ENCODE data around the gene CPVL. TPM values are rescaled to one million over a fixed set of nuclear protein-coding genes. Genes with fewer than 3 reads are reported as not detected.
A peak's percentile ranks its signal among the peaks of the same experiment; 100 is the strongest.

CPVL gene
- total RNA-seq (2021) (72.3 and 75.9 TPM in 2 replicates), Bru-seq, nascent RNA (percentile 67 among the genes with signal in this experiment), BruChase-seq, experiment 1, labeled RNA remaining after a 2-hour chase (percentile 52 among the genes with signal in this experiment), BruChase-seq, experiment 2, labeled RNA remaining after a 6-hour chase (percentile 52 among the genes with signal in this experiment)
- long read RNA-seq, transcript CPVL-202 (13 exons, 1,739 nt): minor isoform, 21 of 300 reads
- long read RNA-seq, transcript CPVL-201 (13 exons, 2,091 nt): major isoform, 126 of 300 reads
- long read RNA-seq, partial matches to known transcripts: 23 of 300 reads
- long read RNA-seq, other reads (novel, unspliced or antisense): 130 of 300 reads

GRCh38 chr7:29146057-29146706, at the start of gene CPVL:
Gene CPVL, minus strand, starts transcription at chr7:29146537. Its CDS starts 25,476 bp downstream, at chr7:29121061.
- Histone ChIP-seq H3K36me3 (ENCODE audit: insufficient read depth, low read length, poor library complexity, severe bottlenecking) (peaks cover 2% of the 10 kb centered on the region), H3K9me3 (ENCODE audit: low read depth, low read length, poor library complexity, severe bottlenecking) (no peaks in the 10 kb centered on the region), H3K27ac (ENCODE audit: low read depth, low read length, poor library complexity, severe bottlenecking) (peak within 1 kb of the TSS; percentile 79), H3K4me3 (ENCODE audit: low read depth, low read length, poor library complexity, severe bottlenecking) (peak within 1 kb of the TSS; percentile 73), H3K4me1 (ENCODE audit: insufficient read depth, low read length, poor library complexity, severe bottlenecking) (peaks cover 26% of the 10 kb centered on the region), H3K27me3 (replicated peaks; ENCODE audit: insufficient read depth, low read depth, low read length, poor library complexity) (no peaks in the 10 kb centered on the region)
- DNase-seq (ENCODE audit: low spot score): peak; percentile 96
- CTCF ChIA-PET: interaction anchor here (1.2 to 1.4 kb wide), 2 partner anchors 43 to 219 kb away, joined by 4 read pairs; no protein-coding TSS in a partner anchor
- BruUV-seq (replicated peaks): no TSS peak
- POLR2A ChIA-PET (ENCODE audit: low non-redundant PET): no interaction called here
- intact Hi-C loops (cut with micrococcal nuclease; ENCODE audit: unreplicated experiment): no loop called here
- TF ChIP-seq CTCF (conservative IDR thresholded peaks at IDR 0.05; ENCODE audit: low read depth, low read length) (no peak), EZH2 (IDR thresholded peaks at IDR 0.05; ENCODE audit: borderline replicate concordance, low read depth, low read length, poor library complexity, severe bottlenecking) (no peak)

GRCh38 chr7:29194594-29195427, 48.5 kb upstream of the CPVL start, which contains the start of gene CHN2:
Gene CHN2, plus strand, starts transcription at chr7:29194775.
- H3K4me3 ChIP-seq (ENCODE audit: low read depth, low read length, poor library complexity, severe bottlenecking): peak within 1 kb of the TSS; percentile 84
- H3K27ac ChIP-seq (ENCODE audit: low read depth, low read length, poor library complexity, severe bottlenecking): peak within 1 kb of the TSS; percentile 90
- H3K9me3 ChIP-seq (ENCODE audit: low read depth, low read length, poor library complexity, severe bottlenecking): no peaks in the 10 kb centered on the region
- ChIA-PET CTCF (interaction anchor here (0.6 kb wide), 1 partner anchor 221 kb away, joined by 4 read pairs; no protein-coding TSS in a partner anchor), POLR2A (ENCODE audit: low non-redundant PET) (interaction anchor here (0.6 kb wide), 1 partner anchor 220 kb away, joined by 4 read pairs; no protein-coding TSS in a partner anchor)
- no peaks in the 10 kb centered on the region for H3K27me3 ChIP-seq (replicated peaks; ENCODE audit: insufficient read depth, low read depth, low read length, poor library complexity)
- no TSS peak for BruUV-seq (replicated peaks)
- H3K4me1 ChIP-seq (ENCODE audit: insufficient read depth, low read length, poor library complexity, severe bottlenecking): peaks cover 53% of the 10 kb centered on the region
- intact Hi-C loops (cut with micrococcal nuclease; ENCODE audit: unreplicated experiment): loop anchor here (10.0 kb wide), 1 partner anchor 150 kb away; no protein-coding TSS in a partner anchor
- TF ChIP-seq CTCF (conservative IDR thresholded peaks at IDR 0.05; ENCODE audit: low read depth, low read length): no peak; the same call in 1 of the 2 replicates
- no peak for TF ChIP-seq EZH2 (IDR thresholded peaks at IDR 0.05; ENCODE audit: borderline replicate concordance, low read depth, low read length, poor library complexity, severe bottlenecking)
- peak; percentile 83 for DNase-seq (ENCODE audit: low spot score)
- no peaks in the 10 kb centered on the region for H3K36me3 ChIP-seq (ENCODE audit: insufficient read depth, low read length, poor library complexity, severe bottlenecking)

- BruUV-seq (replicated peaks): no TSS peak
- no peaks in the 10 kb centered on the region for H3K27me3 ChIP-seq (replicated peaks; ENCODE audit: insufficient read depth, low read depth, low read length, poor library complexity)
- no peak for TF ChIP-seq EZH2 (IDR thresholded peaks at IDR 0.05; ENCODE audit: borderline replicate concordance, low read depth, low read length, poor library complexity, severe bottlenecking)
- no peak for TF ChIP-seq CTCF (conservative IDR thresholded peaks at IDR 0.05; ENCODE audit: low read depth, low read length)
- DNase-seq (ENCODE audit: low spot score): peak; percentile 62
- peak overlapping the region; percentile 84 for H3K4me3 ChIP-seq (ENCODE audit: low read depth, low read length, poor library complexity, severe bottlenecking)
- POLR2A ChIA-PET (ENCODE audit: low non-redundant PET): no interaction called here
- no peaks in the 10 kb centered on the region for H3K36me3 ChIP-seq (ENCODE audit: insufficient read depth, low read length, poor library complexity, severe bottlenecking)
- CTCF ChIA-PET: interaction anchor here (0.6 kb wide), 1 partner anchor 222 kb away, joined by 4 read pairs; no protein-coding TSS in a partner anchor
- peaks cover 59% of the 10 kb centered on the region for H3K4me1 ChIP-seq (ENCODE audit: insufficient read depth, low read length, poor library complexity, severe bottlenecking)
- intact Hi-C loops (cut with micrococcal nuclease; ENCODE audit: unreplicated experiment): loop anchor here (10.0 kb wide), 1 partner anchor 151 kb away; no protein-coding TSS in a partner anchor
- no peaks in the 10 kb centered on the region for H3K9me3 ChIP-seq (ENCODE audit: low read depth, low read length, poor library complexity, severe bottlenecking)
- peak overlapping the region; percentile 90 for H3K27ac ChIP-seq (ENCODE audit: low read depth, low read length, poor library complexity, severe bottlenecking)
Observed at GRCh38 chr7:29194206-29194593, 47.9 kb upstream of the CPVL start.
